SJSA1 (cell line): ENCODE measurements around the gene LYL1. TPM values are rescaled to one million over a fixed set of nuclear protein-coding genes. Genes with fewer than 3 reads are reported as not detected.

Experiments used
- DNase-seq, 2 experiments: peaks; one replicate each; pipeline ENCODE4 v3.0.0-alpha.2; 2015 to 2020; ENCODE audit warnings: low spot score in 2 of 2, low read depth in 1 of 2
- H3K27ac ChIP-seq: fragments of 250-450 bp; sonication (Bioruptor Pico); 2 replicates; pipeline ENCODE4 v1.5.1; 2020; ENCODE audit warnings: mild to moderate bottlenecking, moderate library complexity
- H3K27me3 ChIP-seq: fragments of 250-450 bp; sonication (Bioruptor Pico); replicated peaks from 2 replicates; pipeline ENCODE4 v1.5.1; 2020; ENCODE audit warnings: mild to moderate bottlenecking, moderate library complexity
- H3K36me3 ChIP-seq: fragments of 250-450 bp; sonication (Bioruptor Pico); 2 replicates; pipeline ENCODE4 v1.5.1; 2020; ENCODE audit warnings: mild to moderate bottlenecking
- H3K4me1 ChIP-seq: fragments of 250-450 bp; sonication (Bioruptor Pico); replicated peaks from 2 replicates; pipeline ENCODE4 v1.6.1; 2021; ENCODE audit warnings: mild to moderate bottlenecking
- H3K4me3 ChIP-seq: fragments of 250-450 bp; sonication (Bioruptor Pico); 2 replicates; pipeline ENCODE4 v1.5.1; 2020; ENCODE audit warnings: mild to moderate bottlenecking
- H3K9me3 ChIP-seq: fragments of 250-450 bp; sonication (Bioruptor Pico); replicated peaks from 2 replicates; pipeline ENCODE4 v1.5.1; 2020; ENCODE audit warnings: mild to moderate bottlenecking
- total RNA-seq: library from RNA; depleted of rRNA; stranded (reverse); fragments of >200 nt; shearing (Covaris generic); gene quantifications from 2 replicates; pipeline ENCODE4 v1.2.3, GENCODE V29; 2014

Gene LYL1
- total RNA-seq, 1 experiment from 2014 or later: not detected

GRCh38 chr19:13087795-13088537, 14.7 kb downstream of the LYL1 start:
- no peak overlapping the region for H3K4me3 ChIP-seq
- H3K27me3 ChIP-seq: no peaks in the 10 kb centered on the region
- no peak for DNase-seq
- H3K27ac ChIP-seq: no peak overlapping the region
- peaks cover 8% of the 10 kb centered on the region; the same call in 1 of the 2 replicates for H3K36me3 ChIP-seq
- H3K9me3 ChIP-seq: no peaks in the 10 kb centered on the region
- H3K4me1 ChIP-seq: no peaks in the 10 kb centered on the region

- no peaks in the 10 kb centered on the region for H3K9me3 ChIP-seq
- H3K4me3 ChIP-seq: no peak overlapping the region
- H3K27me3 ChIP-seq: no peaks in the 10 kb centered on the region
- H3K4me1 ChIP-seq: no peaks in the 10 kb centered on the region
- H3K27ac ChIP-seq: no peak overlapping the region
- DNase-seq: no peak
- H3K36me3 ChIP-seq: peaks cover 12% of the 10 kb centered on the region
Measured at GRCh38 chr19:13087295-13087694, 15.4 kb downstream of the LYL1 start.

- Histone ChIP-seq H3K27me3 (no peaks in the 10 kb centered on the region), H3K36me3 (peaks cover 14% of the 10 kb centered on the region), H3K4me1 (no peaks in the 10 kb centered on the region), H3K9me3 (no peaks in the 10 kb centered on the region), H3K4me3 (no peak overlapping the region), H3K27ac (no peak overlapping the region)
- DNase-seq: no peak
Measured at GRCh38 chr19:13086341-13086740, 16.3 kb downstream of the LYL1 start.

GRCh38 chr19:13085666-13086065, 17.0 kb downstream of the LYL1 start:
- no peak overlapping the region for H3K27ac ChIP-seq
- no peaks in the 10 kb centered on the region for H3K27me3 ChIP-seq
- H3K36me3 ChIP-seq: peaks cover 14% of the 10 kb centered on the region
- H3K4me1 ChIP-seq: no peaks in the 10 kb centered on the region; the same call in 1 of the 2 replicates
- no peak overlapping the region for H3K4me3 ChIP-seq
- H3K9me3 ChIP-seq: no peaks in the 10 kb centered on the region
- DNase-seq: no peak

GRCh38 chr19:13083627-13084026, 19.0 kb downstream of the LYL1 start:
- Histone ChIP-seq H3K36me3 (peaks cover 29% of the 10 kb centered on the region), H3K4me3 (no peak overlapping the region), H3K4me1 (peaks cover 18% of the 10 kb centered on the region), H3K27ac (no peak overlapping the region), H3K9me3 (no peaks in the 10 kb centered on the region), H3K27me3 (no peaks in the 10 kb centered on the region)
- no peak for DNase-seq

- H3K27ac ChIP-seq: no peak overlapping the region
- H3K36me3 ChIP-seq: peaks cover 32% of the 10 kb centered on the region
Measured at GRCh38 chr19:13083008-13083404, 19.7 kb downstream of the LYL1 start.

GRCh38 chr19:13082192-13083007, 20.3 kb downstream of the LYL1 start:
- no peak for DNase-seq
- H3K27ac ChIP-seq: no peak overlapping the region
- H3K27me3 ChIP-seq: no peaks in the 10 kb centered on the region
- peaks cover 18% of the 10 kb centered on the region for H3K4me1 ChIP-seq
- H3K9me3 ChIP-seq: no peaks in the 10 kb centered on the region
- peaks cover 36% of the 10 kb centered on the region for H3K36me3 ChIP-seq
- no peak overlapping the region for H3K4me3 ChIP-seq

More at GRCh38 chr19:13083008-13083404, 19.7 kb downstream of the LYL1 start:
- Histone ChIP-seq H3K4me3 (no peak overlapping the region), H3K27me3 (no peaks in the 10 kb centered on the region), H3K9me3 (no peaks in the 10 kb centered on the region), H3K4me1 (peaks cover 18% of the 10 kb centered on the region)
- DNase-seq: no peak

GRCh38 chr19:13079542-13079986, 23.1 kb downstream of the LYL1 start:
- no peak for DNase-seq
- H3K27ac ChIP-seq: no peak overlapping the region

GRCh38 chr19:13078897-13079541, 23.6 kb downstream of the LYL1 start:
- Histone ChIP-seq H3K4me1 (peaks cover 18% of the 10 kb centered on the region), H3K4me3 (no peak overlapping the region), H3K27me3 (no peaks in the 10 kb centered on the region), H3K36me3 (peaks cover 46% of the 10 kb centered on the region), H3K9me3 (no peaks in the 10 kb centered on the region), H3K27ac (no peak overlapping the region)
- no peak for DNase-seq

More at GRCh38 chr19:13079542-13079986, 23.1 kb downstream of the LYL1 start:
- Histone ChIP-seq H3K9me3 (no peaks in the 10 kb centered on the region), H3K4me1 (peaks cover 18% of the 10 kb centered on the region), H3K27me3 (no peaks in the 10 kb centered on the region), H3K4me3 (no peak overlapping the region), H3K36me3 (peaks cover 46% of the 10 kb centered on the region)

- Histone ChIP-seq H3K27ac (no peak overlapping the region), H3K27me3 (no peaks in the 10 kb centered on the region), H3K36me3 (peaks cover 49% of the 10 kb centered on the region), H3K4me3 (no peak overlapping the region), H3K4me1 (peaks cover 18% of the 10 kb centered on the region), H3K9me3 (no peaks in the 10 kb centered on the region)
- DNase-seq: no peak
Measured at GRCh38 chr19:13078381-13078780, 24.3 kb downstream of the LYL1 start.

- H3K36me3 ChIP-seq: peaks cover 42% of the 10 kb centered on the region
Measured at GRCh38 chr19:13077240-13077639, 25.4 kb downstream of the LYL1 start.

GRCh38 chr19:13076787-13077186, 25.9 kb downstream of the LYL1 start:
- Histone ChIP-seq H3K36me3 (peaks cover 39% of the 10 kb centered on the region), H3K4me1 (peaks cover 18% of the 10 kb centered on the region), H3K27ac (no peak overlapping the region)

More at GRCh38 chr19:13077240-13077639, 25.4 kb downstream of the LYL1 start:
- H3K4me3 ChIP-seq: no peak overlapping the region
- DNase-seq: no peak
- no peak overlapping the region for H3K27ac ChIP-seq
- no peaks in the 10 kb centered on the region for H3K9me3 ChIP-seq
- peaks cover 18% of the 10 kb centered on the region for H3K4me1 ChIP-seq
- H3K27me3 ChIP-seq: no peaks in the 10 kb centered on the region

GRCh38 chr19:13076320-13076719, 26.3 kb downstream of the LYL1 start:
- no peak overlapping the region for H3K27ac ChIP-seq
- no peaks in the 10 kb centered on the region for H3K27me3 ChIP-seq
- no peak overlapping the region for H3K4me3 ChIP-seq
- H3K4me1 ChIP-seq: peaks cover 18% of the 10 kb centered on the region
- DNase-seq: no peak
- H3K9me3 ChIP-seq: no peaks in the 10 kb centered on the region
- H3K36me3 ChIP-seq: peaks cover 36% of the 10 kb centered on the region

More at GRCh38 chr19:13076787-13077186, 25.9 kb downstream of the LYL1 start:
- no peak overlapping the region for H3K4me3 ChIP-seq
- no peaks in the 10 kb centered on the region for H3K27me3 ChIP-seq
- no peaks in the 10 kb centered on the region for H3K9me3 ChIP-seq
- DNase-seq: no peak
